NK-92 (cell line): ENCODE results near the gene HEXA.

Experiments used
- DNase-seq: peaks from one replicate; lab custom pipeline; 2025; ENCODE audit not compliant: unreplicated experiment; lab: John Stamatoyannopoulos, UW

The HEXA gene

DNA sequence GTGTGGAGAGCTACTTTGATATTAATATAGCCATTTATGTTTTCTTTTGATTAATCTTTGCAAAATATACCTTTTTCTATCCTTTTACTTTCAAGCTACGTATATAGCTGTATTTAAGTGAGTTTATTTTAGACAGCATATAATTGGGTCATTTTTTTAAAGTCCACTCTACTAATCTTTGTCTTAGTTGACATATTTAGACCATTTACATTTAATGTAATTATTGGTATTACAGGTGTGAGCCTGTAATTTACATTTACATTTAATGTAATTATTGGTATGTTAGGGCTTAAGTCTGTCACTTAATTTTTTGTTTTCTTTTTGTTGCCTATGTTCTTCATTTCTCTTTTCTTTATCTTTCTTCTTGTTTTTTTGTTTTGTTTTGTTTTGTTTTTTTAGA lies 52.1 kb downstream of the HEXA start:
- DNase-seq: no peak

DNA sequence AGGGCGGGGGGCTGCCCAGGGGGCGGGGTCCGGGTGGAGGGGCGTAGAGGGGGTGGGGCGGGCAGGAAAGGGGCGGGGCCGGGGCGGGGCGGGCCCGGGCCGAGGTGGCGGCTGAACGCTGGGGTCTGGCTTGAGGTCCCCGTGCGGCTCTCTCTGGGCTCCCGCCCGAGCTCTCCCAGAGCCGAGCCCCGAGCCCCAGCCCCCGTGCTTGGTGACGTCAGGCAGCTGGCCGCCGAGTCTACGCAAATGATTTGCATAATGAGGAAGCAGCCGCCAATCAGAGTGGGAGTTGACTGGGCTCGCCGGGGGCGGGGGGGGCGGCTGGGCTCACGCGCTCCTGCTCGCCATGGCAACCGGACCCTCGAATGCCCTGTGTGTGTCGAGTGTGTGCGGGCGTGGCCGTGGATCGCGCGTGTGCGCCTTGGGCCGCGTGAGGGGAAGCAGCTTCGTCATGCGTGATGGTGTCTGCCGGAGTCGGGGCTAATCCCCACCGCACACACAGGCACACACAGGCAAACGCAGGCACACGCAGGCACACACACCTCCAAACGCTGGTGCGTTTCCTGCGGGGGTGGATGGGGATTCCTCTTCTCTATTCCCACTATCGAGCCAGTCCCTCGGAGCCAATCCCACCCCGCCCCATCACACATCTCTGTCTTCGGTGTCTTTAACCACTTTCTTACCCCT lies 55.7 kb downstream of the HEXA start, which contains the start of gene CELF6:
Gene CELF6 (minus strand): TSS at position 173 of the 687 bp plus-strand sequence. CDS start 283 bp downstream, outside the sequence.
- DNase-seq: no peak

DNA sequence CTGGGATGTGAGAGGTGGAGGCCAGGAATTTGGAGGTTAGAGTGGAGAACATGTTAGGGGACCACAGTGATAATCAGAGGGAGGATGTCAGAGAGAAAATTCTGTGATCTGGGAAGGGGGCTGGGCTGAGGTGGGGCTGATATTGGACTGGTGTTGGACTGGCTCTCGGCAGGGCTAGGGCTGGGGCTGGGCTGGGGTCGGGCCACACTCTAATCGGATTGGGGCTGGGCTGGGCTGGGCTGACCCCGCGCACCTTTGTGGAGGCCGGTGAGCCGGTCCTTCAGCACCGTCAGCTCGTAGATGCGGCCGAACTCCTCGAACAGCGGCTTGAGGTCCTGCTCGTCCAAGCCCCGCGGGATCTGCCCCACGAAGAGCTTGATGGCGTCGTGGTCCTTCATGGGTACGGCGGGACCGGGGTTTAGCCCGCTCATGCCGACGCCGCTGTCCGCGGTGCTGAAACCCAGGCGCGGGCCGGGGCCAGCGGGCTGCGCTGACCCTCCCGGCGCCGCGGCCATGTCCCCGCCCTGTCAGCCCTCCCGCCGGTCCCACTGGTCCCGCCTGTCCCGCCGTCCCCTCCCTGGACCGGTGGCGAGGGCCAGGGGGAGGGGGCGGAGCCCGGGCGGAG lies 56.3 kb downstream of the HEXA start:
- no peak for DNase-seq

DNA sequence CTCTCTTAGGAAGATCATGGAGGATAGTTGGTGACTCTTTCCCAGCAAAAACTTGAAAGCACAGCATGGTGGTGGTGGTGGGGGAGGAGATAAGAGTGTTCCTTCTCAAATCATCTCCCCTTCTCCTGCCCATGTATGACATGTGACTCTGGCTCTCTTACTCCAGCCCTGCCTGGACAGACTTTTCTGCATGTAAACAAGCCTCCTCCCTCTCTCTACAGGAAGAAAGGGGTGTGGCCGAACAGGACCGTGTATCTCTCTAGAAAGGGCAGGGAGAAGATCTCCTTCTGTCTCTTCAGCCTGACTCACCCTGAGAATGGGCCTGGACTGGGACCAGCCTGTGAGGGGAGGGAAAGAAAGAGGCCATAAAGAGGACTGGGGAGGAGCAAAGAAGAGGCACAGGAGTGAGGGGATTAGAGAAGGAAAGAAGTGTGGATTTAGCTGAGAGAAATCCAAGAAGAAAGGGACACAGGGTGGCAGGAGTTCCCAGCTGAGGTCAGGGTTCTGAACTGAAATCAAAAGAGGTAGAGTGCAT lies 57.3 kb downstream of the HEXA start:
- DNase-seq: no peak

DNA sequence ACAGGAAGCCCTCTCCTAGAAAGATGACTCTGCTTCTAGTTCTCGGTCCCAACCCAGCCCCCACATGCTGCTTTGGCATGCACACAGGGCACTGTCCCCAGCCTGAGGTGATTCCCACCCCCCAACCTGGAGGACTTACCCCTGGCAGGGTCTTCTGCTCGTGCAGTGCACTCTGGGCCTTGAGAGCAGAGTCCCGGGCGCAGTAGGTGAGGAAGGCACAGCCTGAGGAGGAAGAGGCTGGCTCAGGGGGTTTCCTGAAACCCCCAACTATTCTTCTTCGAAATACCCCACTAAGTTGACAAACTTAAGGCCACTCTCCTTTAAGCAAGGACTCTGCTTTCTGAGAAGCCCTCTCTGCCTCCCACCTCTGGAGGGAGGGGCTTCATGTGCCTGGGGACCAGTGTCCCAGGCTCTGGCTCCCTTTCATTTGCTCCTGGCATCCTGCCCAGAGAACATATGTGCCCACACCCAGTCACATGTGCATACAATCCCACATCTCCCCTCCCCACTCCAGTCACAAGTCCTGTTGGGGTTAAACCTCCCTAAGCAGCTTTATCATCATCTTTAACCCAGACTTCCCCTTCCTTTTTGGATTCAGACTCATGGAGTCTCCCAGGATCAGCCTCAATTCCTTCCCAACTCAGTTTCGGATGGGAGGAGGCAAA lies 60.0 kb downstream of the HEXA start:
- DNase-seq: no peak

DNA sequence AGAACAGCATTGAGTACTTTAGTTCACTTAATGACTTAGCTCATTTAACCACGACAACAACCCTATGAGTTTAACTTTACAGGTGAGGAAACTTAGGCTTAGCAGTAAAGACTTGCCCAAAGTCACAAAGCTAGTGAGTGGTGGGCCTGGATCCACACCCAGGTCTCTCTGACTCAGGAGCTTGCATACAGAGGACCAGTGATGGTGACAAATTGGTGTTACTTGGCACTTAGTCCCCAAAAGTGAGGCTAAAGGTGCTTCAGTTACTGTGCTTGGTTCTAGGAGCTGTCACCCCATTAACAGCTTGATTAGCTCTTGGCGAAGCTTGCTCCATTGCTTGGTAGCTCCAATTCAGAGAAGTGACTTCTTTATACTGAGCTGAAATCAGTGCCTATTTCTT lies 61.9 kb downstream of the HEXA start:
- no peak for DNase-seq

DNA sequence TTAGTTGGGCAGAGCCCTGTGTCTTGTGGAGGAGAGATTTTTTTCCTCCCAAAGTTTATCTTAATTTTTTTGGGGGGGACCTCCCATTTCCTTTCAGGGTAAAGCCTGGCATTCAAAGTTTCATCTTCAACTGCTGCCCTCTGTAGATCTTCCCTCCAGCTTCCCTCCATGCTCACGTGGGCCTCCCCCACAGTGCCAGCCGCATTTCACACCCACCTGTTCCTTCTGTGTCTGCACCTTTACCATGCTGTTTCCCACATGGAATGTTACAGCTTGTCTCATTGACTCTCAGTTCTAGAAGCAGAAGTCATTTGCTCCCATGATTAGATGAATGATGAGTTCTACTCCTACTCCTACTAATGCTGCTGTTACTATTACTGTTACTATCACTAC lies 62.4 kb downstream of the HEXA start:
- no peak for DNase-seq

DNA sequence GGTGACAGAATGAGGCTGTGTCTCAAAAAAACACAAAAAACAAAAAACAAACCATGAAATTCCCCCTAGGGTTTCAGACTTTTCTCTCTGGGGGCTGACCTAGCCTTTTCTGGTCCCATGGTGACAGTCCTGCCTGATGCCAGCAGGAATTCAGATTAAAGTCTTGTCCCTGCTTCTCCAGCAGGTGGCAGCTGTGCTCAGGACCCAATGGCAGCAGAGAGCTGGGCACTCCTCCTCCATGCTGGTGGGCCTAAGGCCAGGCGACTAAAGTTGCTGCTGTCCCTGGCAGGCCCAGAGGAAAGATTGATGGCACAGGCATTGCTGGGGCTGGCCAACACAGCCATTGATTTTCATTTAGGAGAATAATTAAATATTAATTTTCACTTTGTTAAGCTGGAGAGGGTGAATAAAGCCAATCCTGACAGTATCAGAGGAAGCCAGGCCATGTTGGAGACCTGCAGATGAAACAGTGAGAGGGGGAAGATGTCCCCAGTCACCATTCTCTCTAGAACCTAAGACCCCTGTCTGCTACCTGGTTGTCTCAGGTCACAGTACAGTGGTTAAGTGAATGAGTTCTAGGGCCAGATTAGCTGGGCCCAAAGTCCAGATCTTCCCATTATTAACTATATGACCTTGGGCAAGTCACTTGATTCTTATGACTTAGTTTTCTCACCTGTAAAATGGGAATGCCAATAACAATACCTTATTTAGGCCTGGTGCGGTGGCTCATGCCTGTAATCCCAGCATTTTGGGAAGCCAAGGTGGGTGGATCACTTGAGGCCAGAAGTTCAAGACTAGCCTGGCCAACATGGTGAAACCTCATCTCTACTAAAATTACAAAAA lies 63.0 kb downstream of the HEXA start:
- no peak for DNase-seq

DNA sequence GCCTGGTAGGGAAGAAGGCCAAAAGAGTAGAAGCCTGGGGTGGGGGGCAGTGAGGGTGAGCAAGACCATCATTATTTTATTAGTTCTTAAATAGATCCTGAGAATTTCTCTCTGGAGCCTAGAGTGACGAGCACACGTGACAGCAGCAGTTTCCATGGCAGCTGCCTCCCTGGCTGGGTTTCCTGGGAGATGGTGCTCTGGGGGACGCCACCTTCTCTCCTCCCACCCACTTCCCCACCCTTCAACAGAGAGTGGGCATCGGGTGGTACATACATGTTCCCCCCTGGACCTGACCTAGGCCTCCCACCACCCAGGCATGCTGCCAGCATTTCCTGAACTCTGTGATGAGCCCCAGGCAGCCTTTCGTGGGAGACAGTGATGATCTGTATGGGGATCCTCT lies 68.8 kb downstream of the HEXA start:
- DNase-seq: no peak

DNA sequence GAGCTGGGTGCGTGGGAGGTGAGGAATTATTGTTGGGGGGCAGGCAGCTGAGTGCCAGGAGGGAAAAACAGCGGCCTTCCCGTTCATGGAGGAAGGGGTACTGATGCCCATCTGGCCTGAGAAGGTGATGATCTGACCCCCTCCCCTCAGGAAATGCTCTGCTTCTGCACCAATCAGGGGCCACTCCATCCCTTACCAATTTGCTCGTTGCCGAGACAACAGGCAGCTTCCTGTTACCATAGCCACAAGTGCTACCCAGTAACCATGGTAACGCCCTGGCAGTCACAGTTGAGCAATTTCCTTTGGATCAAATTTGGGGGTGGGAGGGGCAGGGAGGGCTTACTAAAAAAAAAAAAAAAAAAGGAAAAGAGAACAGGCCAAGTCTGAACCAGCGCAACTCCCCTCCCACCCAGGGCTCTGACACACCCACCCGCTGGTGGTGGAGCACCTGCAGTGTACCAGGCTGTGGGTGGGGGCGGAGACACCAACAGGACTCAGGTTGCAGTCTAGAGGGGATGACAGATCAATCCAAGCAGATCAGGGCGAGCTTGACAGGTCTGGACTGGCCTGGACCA lies 69.5 kb downstream of the HEXA start:
- DNase-seq: no peak

DNA sequence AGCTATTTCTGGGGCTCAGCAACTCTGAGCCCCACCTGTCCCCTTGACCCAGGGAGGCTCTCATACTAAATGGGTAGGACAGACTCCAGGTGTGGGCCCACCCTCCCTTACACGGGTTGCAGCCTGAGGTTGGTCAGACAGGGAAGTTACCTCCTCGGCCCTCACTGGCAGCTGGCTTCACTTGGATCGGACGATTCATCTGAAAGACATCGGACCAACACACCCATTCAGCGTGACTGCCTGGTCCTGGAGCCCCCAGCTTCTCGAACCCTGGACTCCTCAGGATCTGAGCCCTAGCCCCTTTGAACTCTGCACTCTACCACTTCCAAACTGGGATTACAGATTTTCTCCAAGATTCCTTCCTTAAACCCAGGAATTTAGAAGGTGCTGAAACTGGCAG lies 71.2 kb downstream of the HEXA start:
- DNase-seq: no peak

DNA sequence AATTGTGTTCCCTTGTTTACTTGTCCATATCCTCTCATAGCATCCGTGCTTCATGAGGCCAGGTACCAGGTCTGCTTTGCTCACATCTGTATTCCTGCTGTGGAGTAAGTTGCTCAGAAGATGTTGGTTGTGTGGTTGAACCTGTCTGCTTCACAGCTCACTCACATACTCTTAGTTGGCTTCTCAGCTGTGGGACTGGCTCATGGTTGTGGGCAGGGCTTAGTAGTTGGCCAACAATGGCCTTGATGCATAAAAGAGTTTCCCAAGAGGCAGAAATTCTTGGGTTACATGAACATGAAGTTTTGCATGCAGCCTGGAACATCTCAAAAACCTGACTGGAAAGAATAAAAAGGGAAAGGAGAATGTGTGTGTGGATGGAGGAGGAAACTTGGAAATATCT lies 72.9 kb downstream of the HEXA start:
- DNase-seq: no peak
